Prostate gland (tissue), 2 donors: Measurements from ENCODE around the gene ZNF480. TPM values are rescaled to one million over a fixed set of nuclear protein-coding genes. Genes with fewer than 3 reads are reported as not detected.
"Not testable (repeated sequence)": the region's sequence is repeated elsewhere in the genome, so short reads cannot be mapped to it uniquely, and the experiment has no call there.

Experiments used
- DNase-seq: peaks from one replicate; pipeline ENCODE4 v3.0.0-alpha.2; 2019; ENCODE audit warnings: low spot score
- H3K27ac ChIP-seq, 2 donors: fragments of 200-600 bp; sonication (generic); 2 replicates each; pipeline ENCODE4 v1.5.1; 2017 to 2019
- H3K27me3 ChIP-seq: fragments of 200-600 bp; sonication (generic); replicated peaks from 2 replicates; pipeline ENCODE4 v1.5.1; 2019; ENCODE audit not compliant: insufficient read depth
- H3K36me3 ChIP-seq, 2 donors: fragments of 200-600 bp; sonication (generic); 1 replicate in 1 of 2; 2 replicates in 1 of 2; pipeline versions ENCODE4 v1.5.1 to v1.8.1; 2017 to 2019
- H3K4me1 ChIP-seq: fragments of 200-600 bp; sonication (generic); replicated peaks from 2 replicates; pipeline ENCODE4 v1.5.1; 2019
- H3K4me3 ChIP-seq, 2 donors: fragments of 200-600 bp; sonication (generic); 2 replicates each; pipeline ENCODE4 v1.5.1; 2017 to 2019
- H3K9me3 ChIP-seq: fragments of 200-600 bp; sonication (generic); 2 replicates; pipeline ENCODE4 v1.5.1; 2017
- POLR2A ChIP-seq: fragments of 450-650 bp; IDR thresholded peaks from one replicate; pipeline ENCODE4 v1.6.1; 2016; ENCODE audit warnings: antibody characterized with exemption, mild to moderate bottlenecking
- POLR2AphosphoS5 ChIP-seq: sonication (generic); formaldehyde crosslinking; IDR thresholded peaks from one replicate; pipeline ENCODE4 v1.6.1; 2017; ENCODE audit warnings: antibody characterized with exemption
- WGBS: methylation state at CpG from one replicate; pipeline ENCODE4 v1.1.5; 2018; 5-methylcytosine and 5-hydroxymethylcytosine counted together
- intact Hi-C: fragments of 100-400 bp; cut with DNase I; formaldehyde crosslinking; loops from one replicate; pipeline ENCODE4 v1.14.2; 2022
- total RNA-seq, 2 donors: library from RNA; depleted of rRNA; stranded (reverse); fragments of >200 nt; gene quantifications; one replicate each; pipeline ENCODE4 v1.1.0, GENCODE V29; 2016
- TF ChIP-seq, protein P1 (sequence below), 4 experiments: fragments of 200-600 bp in 2 of 4; fragments of 450-650 bp in 2 of 4; sonication (generic) in 2 of 4; IDR thresholded peaks; 1 replicate in 3 of 4; 2 replicates in 1 of 4; pipeline ENCODE4 v1.5.1; 2016 to 2019; ENCODE audit warnings: antibody characterized with exemption in 4 of 4, mild to moderate bottlenecking in 2 of 4, moderate library complexity in 2 of 4

Gene ZNF480
- total RNA-seq, 2 donors from 2014 or later = 6.4 to 10.8 TPM

DNA sequence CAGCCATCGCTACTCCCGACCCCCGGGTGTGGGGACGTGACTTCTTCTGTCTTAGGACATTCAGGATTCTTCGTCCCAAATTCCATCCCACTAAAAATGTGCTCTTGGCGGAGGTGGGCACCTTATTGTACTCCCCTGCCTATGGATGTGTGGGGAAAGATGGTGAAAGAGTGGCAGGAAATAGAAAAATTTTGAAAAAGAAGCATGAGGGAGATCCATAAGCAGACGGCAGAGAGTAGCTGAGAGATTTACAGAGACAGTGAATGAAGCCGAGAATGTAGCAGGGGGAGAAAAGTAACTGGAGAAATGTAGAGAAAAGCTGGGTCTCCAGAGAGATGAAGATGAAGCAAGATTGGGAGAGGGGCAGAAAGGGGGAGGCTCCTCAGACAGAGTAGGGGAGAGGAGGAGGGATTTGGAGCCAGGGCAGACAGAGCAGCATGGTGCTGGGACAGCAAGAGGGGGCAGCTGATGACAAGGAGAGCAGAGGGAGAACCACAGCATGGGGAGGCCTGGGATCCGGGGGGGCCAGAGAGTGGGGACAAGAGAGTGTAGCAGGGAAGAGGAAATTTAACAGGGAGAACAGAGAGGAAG lies 39.9 kb downstream of the ZNF480 start:
- H3K27ac ChIP-seq = peak overlapping the region; percentile 56 to 80
- no peaks in the 10 kb centered on the region for H3K36me3 ChIP-seq
- TF ChIP-seq, protein P1, sequence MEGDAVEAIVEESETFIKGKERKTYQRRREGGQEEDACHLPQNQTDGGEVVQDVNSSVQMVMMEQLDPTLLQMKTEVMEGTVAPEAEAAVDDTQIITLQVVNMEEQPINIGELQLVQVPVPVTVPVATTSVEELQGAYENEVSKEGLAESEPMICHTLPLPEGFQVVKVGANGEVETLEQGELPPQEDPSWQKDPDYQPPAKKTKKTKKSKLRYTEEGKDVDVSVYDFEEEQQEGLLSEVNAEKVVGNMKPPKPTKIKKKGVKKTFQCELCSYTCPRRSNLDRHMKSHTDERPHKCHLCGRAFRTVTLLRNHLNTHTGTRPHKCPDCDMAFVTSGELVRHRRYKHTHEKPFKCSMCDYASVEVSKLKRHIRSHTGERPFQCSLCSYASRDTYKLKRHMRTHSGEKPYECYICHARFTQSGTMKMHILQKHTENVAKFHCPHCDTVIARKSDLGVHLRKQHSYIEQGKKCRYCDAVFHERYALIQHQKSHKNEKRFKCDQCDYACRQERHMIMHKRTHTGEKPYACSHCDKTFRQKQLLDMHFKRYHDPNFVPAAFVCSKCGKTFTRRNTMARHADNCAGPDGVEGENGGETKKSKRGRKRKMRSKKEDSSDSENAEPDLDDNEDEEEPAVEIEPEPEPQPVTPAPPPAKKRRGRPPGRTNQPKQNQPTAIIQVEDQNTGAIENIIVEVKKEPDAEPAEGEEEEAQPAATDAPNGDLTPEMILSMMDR (IDR thresholded peaks at IDR 0.05) = no peak
- TF ChIP-seq POLR2AphosphoS5 (no peak), POLR2A (no peak)
- H3K4me3 ChIP-seq = peak overlapping the region; percentile 57 to 79
- H3K27me3 ChIP-seq = no peaks in the 10 kb centered on the region
- intact Hi-C loops = loop anchor here (5.0 kb wide), 1 partner anchor 40 kb away; the partner anchor contains the start of gene ZNF480
- H3K9me3 ChIP-seq = peaks cover under 1% of the 10 kb centered on the region
- WGBS = 3% methylated on average over 9 of the region's 9 CpGs
- no peak for DNase-seq
- no peaks in the 10 kb centered on the region for H3K4me1 ChIP-seq

GRCh38 chr19:52339022-52339421 lies 42.1 kb downstream of the ZNF480 start:
- not testable (repeated sequence) for H3K4me3 ChIP-seq, H3K36me3 ChIP-seq, H3K27me3 ChIP-seq, DNase-seq, H3K4me1 ChIP-seq, H3K9me3 ChIP-seq
- peak overlapping the region in 1 of 2 donors; percentile 46 for H3K27ac ChIP-seq
- 53% methylated on average over 3 of the region's 3 CpGs for WGBS
- intact Hi-C loops = loop anchor here (5.0 kb wide), 1 partner anchor 42 kb away; the partner anchor contains the start of gene ZNF480

- no peak for DNase-seq
- Histone ChIP-seq H3K4me1 (no peaks in the 10 kb centered on the region), H3K9me3 (no peaks in the 10 kb centered on the region), H3K4me3 (no peak overlapping the region), H3K27ac (no peak overlapping the region), H3K36me3 (no peaks in the 10 kb centered on the region), H3K27me3 (no peaks in the 10 kb centered on the region)
- WGBS = 22% methylated on average over 8 of the region's 8 CpGs
- TF ChIP-seq, protein P1 (IDR thresholded peaks at IDR 0.05) = peak in 3 of 4 experiments; percentile 19 to 36 (median 24)
- TF ChIP-seq POLR2A (no peak), POLR2AphosphoS5 (no peak)
- intact Hi-C loops = no loop called here
These were observed 46.6 kb downstream of the ZNF480 start for GRCh38 chr19:52343548-52343947.

GRCh38 chr19:52345162-52345561 lies 48.2 kb downstream of the ZNF480 start:
- 89% methylated on average over 6 of the region's 6 CpGs for whole genome bisulfite sequencing
- Histone ChIP-seq H3K9me3 (no peaks in the 10 kb centered on the region), H3K36me3 (peaks cover 0 to 1% of the 10 kb centered on the region in 2 donors), H3K27me3 (no peaks in the 10 kb centered on the region), H3K4me1 (no peaks in the 10 kb centered on the region), H3K4me3 (no peak overlapping the region), H3K27ac (no peak overlapping the region)
- TF ChIP-seq POLR2A (no peak), POLR2AphosphoS5 (no peak)
- TF ChIP-seq, protein P1 (IDR thresholded peaks at IDR 0.05) = no peak
- intact Hi-C loops = no loop called here
- DNase-seq = no peak

DNA sequence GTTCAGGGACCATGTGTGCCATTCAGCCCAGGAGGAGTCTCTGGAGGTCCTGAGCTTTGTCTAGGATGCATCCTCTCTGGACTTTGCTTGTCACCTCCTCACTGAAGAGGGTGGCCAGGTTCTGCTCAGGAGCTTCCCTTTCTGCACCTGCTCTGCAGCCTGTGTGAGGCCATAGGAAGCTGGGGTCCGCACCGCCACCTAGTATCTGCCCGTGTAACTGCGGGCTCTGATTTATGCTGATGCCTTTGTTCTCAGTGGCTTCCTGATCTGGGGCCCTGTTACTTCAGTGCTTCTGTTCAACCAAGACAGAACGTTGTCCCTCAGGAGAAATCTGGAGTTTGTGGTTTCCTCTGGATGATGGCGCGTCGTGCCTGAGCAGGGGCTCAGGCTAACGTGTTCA lies 54.5 kb downstream of the ZNF480 start:
- H3K9me3 ChIP-seq = no peaks in the 10 kb centered on the region
- intact Hi-C loops = no loop called here
- no peaks in the 10 kb centered on the region for H3K4me1 ChIP-seq
- DNase-seq = no peak
- TF ChIP-seq, protein P1 (IDR thresholded peaks at IDR 0.05) = no peak
- TF ChIP-seq POLR2AphosphoS5 (no peak), POLR2A (no peak)
- 75% methylated on average over 9 of the region's 9 CpGs for WGBS
- no peaks in the 10 kb centered on the region for H3K27me3 ChIP-seq
- no peak overlapping the region for H3K27ac ChIP-seq
- H3K36me3 ChIP-seq = peaks cover 8 to 10% of the 10 kb centered on the region in 2 donors
- no peak overlapping the region for H3K4me3 ChIP-seq
